HG03571 (cell line): ENCODE data around the gene RNF208.
A peak's percentile ranks its signal among the peaks of the same experiment; 100 is the strongest.
"Not testable (repeated sequence)": the region's sequence is repeated elsewhere in the genome, so short reads cannot be mapped to it uniquely, and the experiment has no call there.

Experiments used
- ATAC-seq: cut with Tn5 transposase; IDR thresholded peaks from one replicate; pipeline ENCODE4 v1.9.1; 2021; ENCODE audit not compliant: unreplicated experiment

The RNF208 gene

GRCh38 chr9:137253717-137254623 is 31.9 kb upstream of the RNF208 start:
- ATAC-seq = no peak

GRCh38 chr9:137252555-137253506 is 30.8 kb upstream of the RNF208 start:
- no peak for ATAC-seq

DNA sequence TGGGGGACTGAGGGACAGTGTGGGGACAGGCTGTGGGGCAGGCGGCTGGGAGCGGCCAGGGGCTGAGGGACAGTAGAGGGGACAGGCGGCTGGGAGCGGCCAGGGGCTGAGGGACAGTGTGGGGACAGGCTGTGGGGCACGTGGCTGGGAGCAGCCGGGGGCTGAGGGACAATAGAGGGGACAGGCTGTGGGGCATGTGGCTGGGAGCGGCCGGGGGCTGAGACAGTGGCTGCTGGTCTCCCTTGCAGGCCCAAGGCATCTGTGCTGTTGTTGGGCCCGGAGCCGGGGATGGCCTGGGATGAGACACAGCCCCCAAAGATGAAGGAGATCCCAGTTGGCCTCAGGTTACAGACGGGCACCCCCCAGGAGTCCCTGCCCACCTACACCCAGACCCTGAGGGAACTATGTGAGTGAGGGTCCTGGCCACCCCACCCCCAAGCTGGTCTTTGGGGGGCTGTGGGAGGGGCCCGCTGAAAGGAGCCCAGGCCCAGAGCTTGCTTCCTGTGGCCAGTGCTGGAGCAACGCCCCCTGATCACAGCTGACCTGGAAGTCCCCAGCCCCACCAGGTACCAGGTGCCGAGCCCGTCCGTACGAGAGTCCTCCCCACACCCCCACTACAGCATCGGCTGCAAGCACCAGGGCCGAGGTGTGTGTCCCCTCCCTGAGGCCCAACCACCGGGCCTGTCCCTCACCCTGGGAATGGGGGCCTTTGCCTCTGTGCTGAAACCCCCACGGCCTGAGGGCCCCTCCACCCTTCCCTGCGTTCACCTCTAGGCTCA is 29.6 kb upstream of the RNF208 start:
- no peak for ATAC-seq

DNA sequence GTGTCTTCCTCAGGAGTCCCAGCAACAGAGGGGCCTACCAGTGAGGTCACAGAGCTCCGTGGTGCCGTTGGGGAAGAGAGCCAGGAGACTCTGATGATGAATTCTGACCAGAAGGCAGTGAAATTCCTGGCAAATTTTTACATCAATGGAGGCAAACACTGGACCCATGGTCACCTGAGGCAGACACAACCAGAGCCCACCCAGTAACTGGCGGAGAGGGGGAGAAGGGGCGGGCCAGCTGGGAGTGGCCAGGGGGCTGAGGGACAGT is 29.1 kb upstream of the RNF208 start, which contains the start of gene STPG3:
TSS of gene STPG3 (plus strand) at position 93 of the 268 bp plus-strand sequence. CDS start at position 94, 1 bp downstream.
- no peak for ATAC-seq

DNA sequence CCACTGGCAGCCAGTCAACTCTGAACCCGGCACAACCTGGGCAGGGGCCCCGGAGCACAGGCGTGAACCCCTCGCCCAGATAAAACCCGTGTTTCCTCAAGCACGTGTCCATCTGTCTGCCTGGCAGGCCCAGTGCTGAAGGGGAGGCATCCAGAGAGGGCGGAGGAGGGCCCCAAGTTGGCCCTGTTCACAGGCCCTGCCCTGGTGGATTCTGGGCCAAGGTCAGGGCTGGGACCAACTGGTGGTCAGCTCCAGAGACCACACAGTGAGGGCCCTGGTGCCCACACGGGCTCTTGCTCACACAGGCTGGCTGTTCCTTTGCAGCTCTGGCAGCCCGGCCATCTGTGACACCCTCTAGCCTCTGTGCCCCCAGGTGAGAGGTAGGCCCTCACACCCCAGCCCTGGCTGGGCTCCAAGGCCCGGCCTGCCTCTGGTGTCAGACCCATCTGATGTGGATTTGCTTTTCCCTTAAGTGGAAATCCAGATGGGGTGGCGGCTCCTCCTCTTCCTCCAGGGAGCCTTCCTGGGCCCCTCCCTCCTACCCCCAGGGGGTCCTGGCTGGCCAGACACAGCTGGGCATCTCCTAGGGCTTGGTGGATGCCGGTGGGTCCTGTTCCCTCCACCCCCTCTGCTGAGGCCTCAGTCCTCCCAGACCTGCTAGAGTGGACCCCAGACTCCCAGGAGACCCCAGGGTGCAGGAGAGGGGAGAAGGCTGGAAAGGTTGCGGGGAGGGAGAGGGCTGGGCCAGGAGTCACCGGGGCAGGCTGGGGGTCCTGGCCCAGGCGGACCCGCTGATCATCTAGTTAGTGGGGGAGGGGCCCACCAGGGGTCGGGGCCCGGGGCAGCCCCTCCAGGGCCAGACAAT is 28.5 kb upstream of the RNF208 start:
- no peak for ATAC-seq

DNA sequence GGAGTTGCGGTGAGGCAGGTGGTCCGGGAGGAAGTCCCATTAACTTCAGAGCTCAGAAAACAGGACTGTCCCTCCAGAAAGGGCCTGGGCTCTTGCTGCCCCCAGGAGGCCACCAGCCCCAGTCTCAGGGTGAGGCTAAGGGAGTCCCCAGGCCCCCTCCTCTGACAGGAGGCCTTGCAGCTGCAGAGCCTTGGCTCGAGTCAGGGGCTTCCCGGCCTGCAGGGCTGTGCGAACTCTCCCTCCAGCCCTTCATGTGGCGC is 25.8 kb upstream of the RNF208 start:
- ATAC-seq = no peak

GRCh38 chr9:137247135-137247915 is 25.3 kb upstream of the RNF208 start:
- no peak for ATAC-seq

DNA sequence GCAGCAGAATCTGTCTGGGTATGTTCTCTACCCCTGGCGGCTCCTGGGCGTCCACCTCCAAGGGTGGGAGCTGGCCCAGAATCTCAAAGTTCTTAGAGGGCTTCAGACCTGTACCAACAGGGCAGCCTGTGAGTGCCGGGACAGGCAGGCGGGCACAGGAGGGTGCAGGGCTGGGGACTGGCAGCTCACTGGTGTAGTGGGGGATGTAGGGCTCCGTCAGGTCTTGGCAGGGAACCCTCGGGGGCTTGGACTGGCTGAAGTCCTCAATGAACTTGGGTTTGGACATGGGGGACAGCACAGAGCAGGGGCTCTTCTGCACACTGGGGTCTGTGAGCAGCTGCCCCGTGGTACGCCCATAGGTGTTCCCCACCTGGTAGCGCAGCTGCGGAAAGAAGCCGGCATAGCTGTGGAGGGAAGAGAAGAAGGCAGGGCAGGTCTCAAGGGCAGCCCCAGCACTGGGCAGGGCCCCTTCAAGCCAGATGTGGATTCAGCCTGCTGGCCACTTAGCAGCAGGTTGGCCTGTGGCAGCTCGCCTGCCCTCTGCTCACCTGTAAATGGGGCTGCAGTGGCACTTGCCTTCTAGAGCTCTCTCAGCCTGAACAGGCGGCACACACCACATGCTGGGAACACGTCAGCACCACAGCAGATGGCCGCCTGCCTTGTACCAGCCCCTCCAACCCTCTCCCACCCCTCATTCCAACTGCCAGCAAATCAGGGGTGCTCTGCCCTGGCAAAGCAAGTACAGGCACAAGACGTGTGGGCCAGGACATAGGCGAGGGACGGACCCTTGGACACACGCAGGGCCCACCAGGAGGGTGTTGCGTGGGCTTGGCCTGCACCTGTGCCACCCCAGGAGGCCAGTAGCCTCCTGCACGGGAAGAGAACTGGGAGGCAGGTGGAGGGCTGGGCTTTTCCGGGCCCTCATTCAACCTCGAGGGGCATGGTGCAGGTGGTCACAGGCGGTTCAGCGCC is 23.7 kb upstream of the RNF208 start:
- no peak for ATAC-seq

DNA sequence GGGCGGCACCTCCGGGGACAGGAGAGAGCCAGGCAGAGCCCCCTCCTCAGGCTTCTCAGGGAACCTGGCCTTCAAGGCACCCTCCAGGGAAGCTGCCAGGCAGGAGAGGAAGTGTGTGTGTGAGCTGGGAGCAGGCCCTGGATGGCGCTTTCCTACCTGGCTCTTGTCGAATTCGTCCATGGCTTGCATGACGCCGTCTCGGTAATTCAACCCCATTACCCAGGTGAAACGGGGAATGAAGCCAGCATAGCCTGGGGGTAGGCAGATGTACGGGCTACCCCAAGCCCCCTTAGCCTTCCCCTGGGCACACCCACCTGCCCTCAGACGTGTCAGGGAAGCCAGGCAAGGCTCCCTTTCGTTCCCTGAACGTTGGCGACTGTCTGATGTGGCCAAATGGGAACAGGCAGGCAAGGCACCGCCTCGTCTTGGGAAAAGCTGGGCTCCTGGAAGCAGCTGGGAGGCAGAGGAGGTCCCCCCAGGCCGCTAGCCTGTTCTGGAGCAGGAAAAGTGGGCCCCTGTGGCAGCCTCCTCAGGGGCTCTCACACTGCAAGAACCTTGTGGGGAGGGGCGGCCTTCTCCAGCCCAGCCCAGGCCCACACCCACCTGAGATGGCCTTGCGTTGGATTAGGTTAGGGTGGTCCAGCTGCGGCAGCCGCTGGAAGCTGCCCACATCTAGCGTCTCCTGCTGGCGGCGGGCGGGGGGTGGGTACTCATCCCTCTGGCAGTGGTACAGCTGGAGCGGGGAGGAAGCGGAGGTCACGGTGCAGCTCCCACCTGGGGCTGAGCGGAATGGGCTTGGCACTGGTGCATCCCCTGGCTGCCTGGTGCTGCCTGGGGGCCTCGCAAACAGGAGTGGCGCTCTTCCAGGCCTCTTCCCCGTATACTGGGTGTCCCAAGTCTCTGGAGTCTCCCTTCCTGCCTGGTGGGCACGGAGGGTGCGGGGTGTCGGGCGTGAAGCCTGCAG is 22.7 kb upstream of the RNF208 start:
- ATAC-seq = no peak

DNA sequence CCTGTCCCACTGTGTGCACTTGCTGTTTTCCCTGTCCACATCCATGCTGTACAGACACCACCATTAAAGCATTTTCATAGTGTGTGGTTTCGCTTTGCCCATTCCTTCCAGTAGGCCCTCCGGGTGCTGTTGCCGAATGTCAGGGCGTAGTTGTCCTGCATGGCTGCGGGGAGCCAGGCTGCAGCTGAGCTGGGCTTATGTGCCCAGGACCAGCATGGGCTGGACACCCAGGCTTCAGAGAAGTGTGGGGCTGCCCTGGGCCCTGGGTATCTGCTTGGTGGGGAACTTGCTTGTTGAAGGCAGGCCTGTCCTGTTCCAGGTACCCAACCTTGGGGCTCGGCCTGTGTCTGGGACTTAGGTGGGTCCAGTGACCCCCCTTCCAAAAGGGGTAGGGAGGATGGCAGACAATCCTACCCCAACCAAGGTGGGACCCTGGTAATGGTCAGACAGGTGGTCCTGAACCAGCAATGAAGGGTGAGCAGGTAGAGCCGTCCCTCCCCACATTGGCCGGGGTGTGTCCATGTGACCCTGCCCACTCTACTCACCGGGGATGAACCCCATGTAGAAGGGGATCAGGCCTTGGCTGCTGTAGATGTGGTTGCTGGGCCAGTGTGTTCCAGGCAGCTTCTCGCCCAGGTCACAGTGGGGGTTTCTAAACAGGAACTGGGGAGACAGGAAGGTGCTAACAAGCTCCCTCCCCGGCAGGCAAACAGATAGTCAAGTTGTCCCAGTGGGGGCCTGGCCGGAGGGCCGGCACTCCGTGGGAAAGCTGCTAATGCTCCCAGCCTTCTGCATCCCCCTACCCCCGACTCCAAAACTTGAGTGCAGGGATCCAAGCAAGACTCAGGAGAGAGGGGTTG is 21.8 kb upstream of the RNF208 start:
- ATAC-seq = no peak

GRCh38 chr9:137243266-137243625 is 21.2 kb upstream of the RNF208 start:
- not testable (repeated sequence) for ATAC-seq

- no peak for ATAC-seq
These were observed 20.5 kb upstream of the RNF208 start for GRCh38 chr9:137242269-137243203.

DNA sequence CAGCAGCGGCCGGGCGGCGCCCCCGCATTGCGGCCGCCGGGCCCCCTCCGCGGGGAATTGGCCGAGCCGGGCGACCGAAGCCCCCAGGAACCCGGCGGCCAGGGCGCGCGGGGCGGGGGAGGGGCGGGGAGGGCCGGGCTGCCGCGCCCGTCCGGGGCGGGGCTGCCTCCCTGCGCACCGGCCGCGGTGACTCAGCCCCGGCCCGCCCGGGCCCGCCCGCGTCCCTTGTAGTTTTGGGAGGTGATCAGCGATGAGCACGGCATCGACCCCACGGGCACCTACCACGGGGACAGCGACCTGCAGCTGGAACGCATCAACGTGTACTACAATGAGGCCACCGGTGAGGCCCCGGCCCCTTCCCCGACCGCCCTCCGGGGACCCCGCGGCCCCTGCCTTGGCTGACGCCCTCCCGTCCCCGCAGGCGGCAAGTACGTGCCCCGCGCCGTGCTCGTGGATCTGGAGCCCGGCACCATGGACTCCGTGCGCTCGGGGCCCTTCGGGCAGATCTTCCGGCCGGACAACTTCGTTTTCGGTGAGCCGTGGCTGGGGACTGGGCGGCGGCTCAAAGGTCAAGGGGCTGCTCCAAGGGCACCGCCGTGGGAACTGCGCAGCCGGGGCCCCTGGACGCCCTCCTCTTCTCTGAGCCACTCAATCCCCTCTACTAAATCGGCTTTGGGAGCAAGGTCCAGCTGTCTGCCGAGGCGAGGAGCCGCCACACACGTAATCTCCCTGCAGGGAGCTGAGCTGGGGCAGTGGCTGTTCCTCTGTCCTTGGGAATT is 19.6 kb upstream of the RNF208 start:
- peak; percentile 0 for ATAC-seq

GRCh38 chr9:137240841-137241489 is 18.9 kb upstream of the RNF208 start, which contains the start of gene TUBB4B:
Gene TUBB4B (plus strand): TSS chr9:137241287. CDS start chr9:137241361, 74 bp downstream.
- peak; percentile 71 for ATAC-seq
